ENCODE results near the gene SDF2.
"Not testable (repeated sequence)": the region's sequence is repeated elsewhere in the genome, so short reads cannot be mapped to it uniquely, and the experiment has no call there.

Gene SDF2

DNA sequence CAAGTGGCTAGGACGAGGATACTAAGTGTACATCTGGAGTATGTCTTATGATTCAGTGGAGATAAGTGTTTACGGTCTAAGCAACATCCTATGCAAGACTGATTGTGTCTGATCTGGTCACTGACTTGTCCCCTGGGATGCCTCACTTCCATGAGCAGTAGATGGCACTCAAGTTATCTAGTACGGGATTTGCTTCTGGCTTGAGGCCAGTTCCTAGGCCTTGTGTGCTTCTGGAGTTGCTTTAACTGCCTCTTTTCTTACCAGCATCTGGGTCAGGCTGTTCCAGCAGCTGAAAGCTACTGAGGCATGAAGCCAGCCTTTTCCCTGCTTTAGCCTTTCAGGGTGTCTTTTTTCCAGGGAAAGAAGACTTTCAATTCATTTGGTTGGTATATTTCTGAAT is 23.3 kb upstream of the SDF2 start:
- DNase-seq (ENCODE audit: low spot score), result no peak

DNA sequence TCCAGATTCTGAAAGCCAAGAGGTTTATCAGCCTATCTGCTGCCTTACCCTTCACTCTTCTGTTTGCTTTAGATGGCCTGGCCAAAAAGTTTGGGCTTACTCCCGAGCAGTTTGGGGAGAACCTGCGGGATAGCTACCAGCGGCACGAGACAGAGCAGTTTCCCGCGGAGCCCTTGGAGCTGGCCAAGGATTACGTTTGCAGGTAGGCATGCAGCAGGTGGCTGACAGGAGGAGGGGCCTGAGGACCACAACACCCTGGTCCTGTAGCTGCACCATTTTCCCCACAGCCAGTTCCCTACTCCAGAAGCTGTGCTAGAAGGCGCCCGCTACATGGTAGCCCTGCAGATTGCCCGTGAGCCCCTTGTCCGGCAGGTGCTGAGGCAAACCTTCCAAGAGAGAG is 20.9 kb upstream of the SDF2 start:
- no peak for DNase-seq (ENCODE audit: low spot score)

DNA sequence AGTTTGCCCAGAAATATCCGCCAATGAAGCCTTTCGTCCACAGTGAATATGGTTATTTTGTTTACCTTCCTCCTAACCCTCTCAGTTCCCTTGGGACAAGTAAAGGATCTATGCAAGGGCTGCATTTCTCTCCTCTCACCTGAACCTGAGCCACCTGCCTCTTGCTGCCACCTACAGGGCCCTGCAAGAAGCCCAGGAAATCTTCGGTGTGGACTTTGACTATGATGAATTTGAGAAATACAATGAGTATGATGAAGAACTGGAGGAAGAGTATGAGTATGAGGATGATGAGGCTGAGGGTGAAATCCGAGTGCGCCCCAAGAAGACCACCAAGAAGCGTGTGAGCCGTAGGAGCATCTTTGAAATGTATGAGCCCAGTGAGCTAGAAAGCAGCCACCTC is 14.3 kb upstream of the SDF2 start:
- no peak for DNase-seq (ENCODE audit: low spot score)

DNA sequence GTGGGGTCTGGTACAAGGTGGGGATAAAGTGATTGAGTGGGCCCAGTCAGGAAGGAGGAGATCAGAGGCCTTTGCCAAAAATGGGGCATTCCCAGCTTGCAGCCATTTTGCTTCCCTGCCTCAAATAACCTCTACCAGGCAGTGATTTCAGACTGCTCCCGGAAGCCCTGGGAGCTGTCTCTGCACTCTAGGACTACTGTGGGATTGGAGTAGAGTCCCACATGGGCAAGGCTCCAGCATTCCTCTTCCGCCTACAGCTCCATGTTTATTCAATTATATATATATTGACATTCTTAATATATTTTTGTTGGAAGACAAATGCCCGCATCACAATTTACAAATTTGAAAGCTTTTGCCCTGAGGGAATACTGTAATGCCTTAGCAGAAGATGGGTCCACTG is 13.8 kb upstream of the SDF2 start:
- no peak for DNase-seq (ENCODE audit: low spot score)

DNA sequence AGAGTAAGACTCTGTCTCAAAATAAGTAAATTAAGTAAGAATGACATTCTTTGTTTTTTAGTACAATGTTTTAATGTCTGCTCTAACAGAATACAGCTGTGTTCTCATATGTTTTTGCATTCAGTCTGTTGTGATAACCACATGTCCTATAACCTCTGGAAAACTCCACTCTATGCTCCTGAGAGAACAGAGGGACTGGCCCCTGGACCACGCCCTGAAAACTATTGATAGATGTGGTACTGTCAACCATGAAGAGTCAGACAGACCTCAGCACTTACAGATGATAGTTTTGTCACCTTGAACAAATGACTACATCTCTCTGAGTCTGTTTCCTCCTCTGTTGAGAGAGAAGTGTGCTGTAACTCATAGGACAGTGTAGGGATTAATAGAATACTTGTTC is 8.2 kb upstream of the SDF2 start:
- no peak for DNase-seq (ENCODE audit: low spot score)

DNA sequence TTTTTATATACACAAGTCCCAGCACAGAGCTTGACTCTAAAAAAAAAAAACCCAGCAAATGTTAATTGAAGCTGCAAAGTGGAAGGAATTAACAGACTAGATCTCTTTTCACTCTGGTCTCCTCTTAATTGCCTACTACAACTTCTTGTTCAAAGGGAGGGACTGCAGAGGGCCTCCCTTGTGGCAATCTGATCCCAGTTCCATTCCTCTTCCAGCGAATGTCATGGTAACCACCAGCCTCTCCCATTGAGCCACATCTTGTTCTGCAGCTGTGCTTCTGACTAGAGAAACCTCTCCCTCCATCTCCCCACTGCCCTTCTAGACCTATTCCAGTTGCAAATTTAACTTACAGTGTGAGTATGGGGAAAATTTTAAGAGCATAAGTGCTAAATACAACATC is 6.2 kb upstream of the SDF2 start:
- DNase-seq (ENCODE audit: low spot score), result no peak

DNA sequence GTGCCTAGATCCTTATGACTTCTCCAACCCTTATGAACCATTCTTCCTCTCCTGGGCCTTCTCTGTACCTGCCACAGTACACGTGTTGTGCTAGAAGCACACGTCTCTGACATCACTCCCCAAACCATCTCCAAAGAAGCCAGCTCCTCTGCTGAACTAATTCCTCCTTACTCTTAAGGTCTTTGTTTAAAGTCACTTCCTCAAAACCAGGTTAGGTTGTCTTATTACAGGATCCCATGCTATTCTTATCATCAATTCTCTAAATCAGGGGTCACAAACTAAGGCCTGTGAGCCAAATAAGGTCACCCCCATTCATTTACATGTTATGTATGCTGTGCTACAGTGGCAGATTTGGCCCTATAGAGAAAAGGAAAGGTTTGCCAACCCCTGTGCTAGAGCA is 4.3 kb upstream of the SDF2 start:
- no peak for DNase-seq (ENCODE audit: low spot score)

DNA sequence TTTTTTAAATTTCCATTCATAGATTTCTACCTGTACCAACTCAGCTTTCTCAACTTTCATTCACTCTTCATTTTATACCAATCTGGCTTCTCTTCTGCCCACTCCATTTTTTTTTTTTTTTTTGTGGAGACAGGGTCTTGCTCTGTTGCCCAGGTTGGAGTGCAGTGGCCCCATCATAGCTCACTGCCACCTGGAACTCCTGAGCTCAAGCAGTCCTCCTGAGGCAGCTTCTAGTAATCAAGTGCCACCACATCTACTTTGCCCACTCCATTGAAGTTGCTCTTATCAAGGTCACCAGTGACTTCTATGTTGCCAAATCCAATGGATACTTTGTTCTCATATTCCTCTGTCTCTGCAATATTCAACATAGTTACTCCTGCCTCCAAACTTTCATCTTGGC is 2.0 kb upstream of the SDF2 start:
- DNase-seq (ENCODE audit: low spot score), result no peak

DNA sequence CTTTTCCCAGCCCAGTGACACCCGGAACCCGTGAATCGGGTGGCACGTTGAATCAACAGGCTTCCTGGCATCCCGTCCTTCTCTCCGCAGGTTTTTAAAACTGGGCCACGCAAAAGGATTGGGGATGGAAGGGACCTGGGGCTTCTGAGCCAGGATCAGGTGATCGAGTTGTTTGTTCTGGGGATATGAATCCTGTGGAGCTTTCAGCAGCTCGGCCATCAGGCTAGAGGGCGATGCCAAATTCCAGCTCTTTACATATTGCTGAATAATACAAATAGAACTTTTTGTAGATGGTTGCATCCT is 772 bp upstream of the SDF2 start:
- no peak for DNase-seq (ENCODE audit: low spot score)

DNA sequence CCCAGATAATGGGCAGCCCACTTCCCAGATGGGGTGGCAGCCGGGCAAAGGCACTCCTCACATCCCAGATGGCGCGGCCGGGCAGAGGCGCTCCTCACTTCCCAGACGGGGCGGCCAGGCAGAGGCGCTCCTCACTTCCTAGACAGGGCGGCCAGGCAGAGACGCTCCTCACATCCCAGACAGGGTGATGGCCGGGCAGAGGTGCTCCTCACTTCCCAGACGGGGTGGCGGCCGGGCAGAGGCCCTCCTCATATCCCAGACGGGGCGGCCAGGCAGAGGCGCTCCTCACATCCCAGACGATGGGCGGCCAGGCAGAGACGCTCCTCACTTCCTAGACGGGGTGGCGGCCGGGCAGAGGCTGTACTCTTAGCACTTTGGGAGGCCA is 2.2 kb downstream of the SDF2 start:
- not testable (repeated sequence) for DNase-seq (ENCODE audit: low spot score)

DNA sequence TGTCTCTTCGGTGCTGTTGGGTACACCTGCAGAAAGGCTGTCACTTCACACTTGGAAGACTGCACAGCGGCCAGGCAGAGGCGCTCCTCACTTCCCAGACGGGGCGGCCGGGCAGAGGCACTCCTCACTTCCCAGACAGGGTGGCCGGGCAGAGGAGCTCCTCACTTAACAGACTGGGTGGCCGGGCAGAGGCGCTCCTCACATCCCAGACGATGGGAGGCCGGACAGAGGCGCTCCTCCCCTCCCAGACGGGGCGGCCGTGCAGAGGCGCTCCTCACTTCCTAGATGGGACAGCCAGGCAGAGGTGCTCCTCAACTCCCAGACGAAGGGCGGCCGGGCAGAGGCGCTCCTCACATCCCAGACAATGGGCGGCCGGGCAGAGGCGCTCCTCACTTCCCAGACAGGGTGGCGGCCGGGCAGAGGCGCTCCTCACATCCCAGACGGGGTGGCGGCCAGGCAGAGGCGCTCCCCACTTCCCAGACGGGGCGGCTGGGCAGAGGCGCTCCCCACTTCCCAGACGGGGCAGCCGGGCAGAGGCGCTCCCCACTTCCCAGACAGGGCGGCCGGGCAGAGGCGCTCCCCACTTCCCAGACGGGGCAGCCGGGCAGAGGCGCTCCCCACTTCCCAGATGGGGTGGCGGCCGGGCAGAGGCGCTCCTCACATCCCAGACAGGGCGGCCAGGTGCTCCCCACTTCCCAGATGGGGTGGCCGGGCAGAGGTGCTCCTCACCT is 2.8 kb downstream of the SDF2 start:
- not testable (repeated sequence) for DNase-seq (ENCODE audit: low spot score)

DNA sequence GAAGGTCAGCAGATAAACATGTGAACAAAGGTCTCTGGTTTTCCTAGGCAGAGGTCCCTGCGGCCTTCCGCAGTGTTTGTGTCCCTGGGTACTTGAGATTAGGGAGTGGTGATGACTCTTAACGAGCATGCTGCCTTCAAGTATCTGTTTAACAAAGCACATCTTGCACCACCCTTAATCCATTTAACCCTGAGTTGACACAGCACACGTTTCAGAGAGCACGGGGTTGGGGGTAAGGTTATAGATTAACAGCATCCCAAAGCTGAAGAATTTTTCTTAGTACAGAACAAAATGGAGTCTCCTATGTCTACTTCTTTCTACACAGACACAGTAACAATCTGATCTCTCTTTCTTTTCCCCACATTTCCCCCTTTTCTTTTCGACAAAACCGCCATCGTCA is 3.4 kb downstream of the SDF2 start:
- DNase-seq (ENCODE audit: low spot score), result not testable (repeated sequence)

DNA sequence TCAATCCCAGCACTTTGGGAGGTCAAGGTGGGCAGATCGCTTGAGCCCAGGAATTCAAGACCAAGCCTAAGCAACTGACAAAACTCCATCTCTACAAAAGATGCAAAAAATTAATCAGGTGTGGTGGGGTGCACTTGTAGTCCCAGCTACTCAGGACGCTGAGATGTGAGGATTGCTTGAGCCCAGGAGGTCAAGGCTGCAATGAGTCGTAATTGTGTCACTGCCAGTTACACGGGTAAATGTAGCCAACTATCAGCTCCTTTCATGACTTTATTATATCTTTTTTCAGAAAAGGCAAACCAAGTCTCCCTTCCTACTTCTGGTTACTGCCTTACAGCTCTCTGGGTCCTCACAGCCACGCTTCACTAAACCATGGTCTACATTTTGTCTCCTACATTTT is 4.0 kb downstream of the SDF2 start:
- DNase-seq (ENCODE audit: low spot score), result no peak

DNA sequence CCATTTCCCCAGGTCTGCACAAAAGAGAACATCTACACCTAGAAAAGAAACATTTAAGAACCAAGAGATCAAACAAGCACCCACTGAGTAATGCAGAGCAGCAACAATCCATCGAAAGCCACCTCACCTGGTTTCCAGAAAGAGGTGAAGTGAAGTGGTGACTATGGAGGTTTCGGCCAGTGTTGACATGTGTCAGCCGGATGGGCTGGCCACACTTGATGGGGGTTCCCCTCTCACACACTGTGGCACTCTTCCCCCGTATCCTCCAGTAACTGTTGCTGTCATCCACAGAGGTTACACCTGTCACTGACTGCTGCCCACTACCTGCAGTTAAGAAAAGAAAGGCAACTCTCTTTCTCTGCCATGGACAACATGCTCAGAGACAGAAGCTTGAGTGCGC is 6.5 kb downstream of the SDF2 start:
- no peak for DNase-seq (ENCODE audit: low spot score)

DNA sequence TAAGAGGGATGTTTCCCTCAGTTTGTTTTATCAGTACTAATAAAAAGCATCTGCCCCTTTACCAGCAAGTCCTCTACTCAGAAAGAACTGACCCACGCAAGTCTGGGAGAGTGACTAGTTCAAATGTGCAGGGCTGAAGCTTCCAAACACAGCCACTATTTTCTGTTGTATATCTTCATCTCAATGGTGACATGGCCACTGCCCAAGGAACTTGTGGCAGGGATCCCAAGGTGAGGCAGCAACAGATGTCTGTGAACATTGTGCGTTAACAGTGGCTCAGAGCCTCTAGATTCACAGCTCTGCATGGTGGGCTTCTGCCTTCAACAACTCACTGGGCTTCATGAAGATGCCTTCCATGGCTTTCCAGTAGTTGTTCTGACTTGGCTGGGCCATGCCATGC is 13.0 kb downstream of the SDF2 start:
- no peak for DNase-seq (ENCODE audit: low spot score)

DNA sequence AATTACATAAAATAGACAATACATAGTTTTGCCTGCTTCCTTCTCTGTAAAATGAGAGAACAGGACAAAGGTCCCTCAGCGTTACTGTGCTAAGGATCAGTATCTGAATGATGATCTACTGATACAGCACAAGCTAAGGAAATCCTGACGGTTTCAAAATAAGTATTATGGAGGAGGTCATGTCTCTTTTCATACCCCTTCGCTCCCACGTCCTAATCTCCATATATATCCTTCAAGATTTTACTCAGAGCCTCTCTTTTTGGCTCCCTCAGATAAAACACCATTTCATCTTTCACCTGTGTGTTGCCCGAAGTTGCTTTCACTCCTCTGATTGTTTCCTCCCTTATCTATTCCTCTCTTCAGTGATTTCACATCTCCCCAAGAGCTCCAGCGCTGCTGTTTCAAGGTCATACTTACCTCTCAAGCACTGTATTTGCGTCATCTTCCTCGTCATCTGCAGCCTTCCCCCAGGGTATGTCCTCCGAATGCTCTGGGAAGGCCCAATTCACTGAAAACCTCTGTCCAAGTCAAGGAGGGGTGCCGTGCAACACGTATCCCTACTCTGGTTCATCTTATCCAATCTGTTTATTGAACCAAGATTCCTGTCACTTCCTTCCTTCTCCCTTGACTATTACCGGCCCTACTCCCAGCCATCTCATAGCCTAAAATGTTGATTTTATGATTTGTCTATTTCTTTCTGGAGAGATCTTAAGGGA is 15.5 kb downstream of the SDF2 start:
- DNase-seq (ENCODE audit: low spot score), result no peak

DNA sequence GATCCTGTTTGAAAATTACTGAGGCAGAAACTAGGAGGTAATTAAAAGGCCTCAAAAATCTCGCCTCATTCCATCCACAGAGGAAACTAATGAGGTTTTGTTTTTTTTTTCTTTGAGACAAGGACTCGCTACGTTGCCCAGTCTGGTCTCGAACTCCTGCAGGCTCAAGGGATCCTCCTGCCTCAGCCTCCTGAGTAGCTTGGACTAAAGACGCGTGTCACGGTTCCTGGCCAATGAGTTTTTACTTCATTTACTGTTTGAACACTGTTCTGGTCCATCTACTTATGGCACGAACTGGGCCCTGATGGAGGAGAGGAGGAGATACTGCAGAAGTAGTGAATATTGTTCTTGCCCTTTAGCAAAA is 16.1 kb downstream of the SDF2 start:
- no peak for DNase-seq (ENCODE audit: low spot score)

DNA sequence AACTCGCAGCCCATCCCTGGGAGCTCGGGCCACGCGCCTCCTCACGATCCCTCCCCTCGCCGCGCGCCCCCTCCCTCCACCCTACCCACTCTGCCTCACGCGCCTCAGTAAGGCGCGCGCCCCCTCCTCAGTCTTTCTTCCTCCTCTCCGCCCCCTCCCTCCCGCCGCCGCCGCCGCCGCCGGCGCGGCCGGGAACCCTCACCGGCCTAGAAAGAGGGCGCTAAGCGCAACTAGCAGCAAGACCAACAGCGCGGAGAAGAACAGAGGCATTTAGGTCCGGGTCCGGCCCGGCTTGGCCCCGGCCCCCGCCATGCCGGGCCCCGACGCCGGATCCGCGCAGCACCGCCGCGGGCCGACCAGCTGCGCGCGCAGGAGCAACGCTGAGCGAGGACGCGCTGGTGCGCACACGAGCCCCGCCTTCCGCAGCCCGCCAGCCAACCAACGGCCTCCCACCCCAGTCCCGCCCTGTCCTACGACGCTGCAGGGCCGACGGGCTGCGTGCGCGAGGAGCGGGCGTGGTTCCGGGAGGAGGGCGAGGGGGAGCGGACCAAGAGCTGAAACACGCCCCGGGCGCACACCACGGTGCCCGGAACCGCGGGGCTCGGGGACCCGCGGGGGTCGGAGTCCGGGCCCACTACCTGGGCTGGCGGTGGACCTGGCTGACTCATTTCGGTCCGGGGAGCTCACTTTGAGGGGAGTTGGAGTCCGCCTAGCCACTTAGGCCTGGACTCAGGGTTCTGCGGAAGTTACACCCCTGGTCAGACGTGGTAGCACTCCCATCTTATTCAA is 16.7 kb downstream of the SDF2 start, which contains the start of gene BLTP2:
BLTP2 (minus strand) TSS at position 372 of the 789 bp plus-strand sequence; CDS start at position 270, 102 bp downstream.
- peak; percentile 94 for DNase-seq (ENCODE audit: low spot score)

DNA sequence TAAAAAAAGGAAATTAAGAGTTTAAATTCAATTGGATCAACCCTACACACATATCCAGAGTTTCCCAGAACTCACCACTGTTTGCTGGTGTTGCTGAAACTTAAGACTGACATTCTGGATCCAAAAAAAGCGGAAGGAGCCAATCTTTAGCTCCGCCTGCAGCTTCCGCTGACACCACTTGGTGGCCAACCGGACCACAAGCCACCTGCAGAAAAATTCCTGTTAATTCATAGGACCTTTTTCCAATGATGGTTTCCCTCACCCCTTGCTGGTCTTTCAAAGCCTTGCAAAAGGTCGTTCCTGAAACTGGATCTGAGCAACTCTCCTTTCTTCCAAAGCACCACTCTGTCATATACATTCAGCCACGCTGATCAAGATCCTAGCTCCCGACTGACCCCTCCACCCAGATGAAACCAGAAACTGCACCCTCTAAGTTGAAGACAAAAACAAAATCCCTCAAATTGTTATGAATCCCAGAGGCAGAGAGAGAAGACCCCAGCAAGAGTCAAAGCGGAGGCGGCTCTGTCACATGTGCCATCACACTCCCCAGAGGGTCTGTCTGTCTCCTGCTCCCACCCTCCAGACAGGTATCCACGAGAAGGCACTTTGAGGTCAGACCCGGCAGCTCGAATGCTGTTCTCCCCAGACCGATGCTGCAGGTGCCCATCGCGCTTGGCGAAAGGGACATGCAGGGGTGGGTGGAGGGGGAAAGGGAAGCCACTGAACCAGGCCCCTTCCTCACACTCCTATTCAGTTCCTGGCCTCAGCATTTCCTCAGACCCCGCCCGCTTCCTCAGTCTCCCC is 17.5 kb downstream of the SDF2 start:
- peak; percentile 66 for DNase-seq (ENCODE audit: low spot score)

DNA sequence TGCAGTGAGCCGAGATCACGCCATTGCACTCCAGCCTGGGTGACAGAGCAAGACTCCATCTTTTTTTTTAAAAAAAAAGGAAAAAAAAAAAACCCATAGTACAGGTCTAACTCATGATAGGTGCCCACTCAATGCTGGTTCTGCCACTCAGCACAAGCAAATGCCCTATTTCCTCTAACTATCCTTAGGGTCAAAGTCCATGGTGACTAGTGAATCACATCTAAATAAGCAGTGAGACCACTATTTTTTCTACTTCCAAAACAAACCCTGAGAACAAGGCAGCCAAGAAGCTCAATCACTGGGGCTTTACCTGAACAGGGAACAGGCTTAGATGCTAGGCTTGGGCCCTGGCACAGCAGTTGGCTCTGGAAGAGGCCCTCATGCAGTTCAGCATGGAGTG is 20.1 kb downstream of the SDF2 start:
- DNase-seq (ENCODE audit: low spot score), result peak; percentile 57

DNA sequence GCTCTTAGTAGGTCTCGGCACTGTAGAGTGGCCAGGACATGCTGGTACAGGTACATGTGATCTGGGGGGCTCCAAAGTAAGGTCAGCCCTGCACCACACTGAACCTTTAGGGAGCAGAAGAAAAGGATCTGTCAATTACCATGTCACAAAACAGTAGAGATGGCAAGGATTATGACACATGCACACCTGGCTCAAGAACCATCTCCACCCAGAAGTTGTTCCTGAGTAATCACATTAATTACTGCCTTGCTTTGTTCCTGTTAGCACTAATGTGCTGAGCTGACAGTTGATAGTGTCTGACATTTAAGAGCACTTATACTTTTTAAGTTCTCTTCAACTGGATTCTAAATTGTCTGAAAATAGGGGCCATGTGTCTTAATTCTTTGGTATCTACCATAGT is 26.2 kb downstream of the SDF2 start:
- DNase-seq (ENCODE audit: low spot score), result no peak

DNA sequence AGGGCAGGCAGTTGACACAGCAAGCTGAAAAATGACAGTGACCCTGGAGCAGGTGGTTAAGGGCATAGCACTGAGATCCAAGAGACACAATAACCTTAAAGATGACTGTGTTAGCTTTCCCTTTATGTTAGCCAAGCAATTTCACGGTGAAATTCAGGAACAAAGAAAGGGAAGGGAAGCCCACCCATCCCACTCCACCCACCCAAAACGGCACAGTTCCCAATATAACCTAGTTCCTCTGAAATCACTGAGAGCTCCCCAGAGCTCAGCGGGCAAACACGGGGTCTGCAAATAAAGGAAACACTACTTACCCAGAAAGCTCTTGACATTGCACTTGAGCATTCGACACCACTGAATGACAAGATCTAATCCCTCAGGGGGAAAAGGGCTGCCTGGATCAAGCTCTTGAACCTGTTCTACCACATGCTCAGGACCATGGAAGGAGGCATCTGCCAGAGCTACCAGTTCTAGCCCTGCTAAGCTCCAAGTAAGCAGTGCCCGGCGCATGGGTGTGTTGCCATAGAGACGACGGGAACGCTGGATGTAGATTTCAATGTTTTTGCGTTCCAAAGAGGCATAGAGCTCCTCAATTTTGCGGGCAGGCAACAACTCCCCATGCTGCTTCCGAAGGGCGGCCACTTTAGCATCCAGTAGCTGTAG is 27.4 kb downstream of the SDF2 start:
- DNase-seq (ENCODE audit: low spot score), result no peak
